ENCODE data around the gene PPP6R3. TPM values are rescaled to one million over a fixed set of nuclear protein-coding genes. Genes with fewer than 3 reads are reported as not detected.

The PPP6R3 gene
- total and polyA plus RNA-seq, 12 donors = 40.2 to 180 (median 89.0) TPM

DNA sequence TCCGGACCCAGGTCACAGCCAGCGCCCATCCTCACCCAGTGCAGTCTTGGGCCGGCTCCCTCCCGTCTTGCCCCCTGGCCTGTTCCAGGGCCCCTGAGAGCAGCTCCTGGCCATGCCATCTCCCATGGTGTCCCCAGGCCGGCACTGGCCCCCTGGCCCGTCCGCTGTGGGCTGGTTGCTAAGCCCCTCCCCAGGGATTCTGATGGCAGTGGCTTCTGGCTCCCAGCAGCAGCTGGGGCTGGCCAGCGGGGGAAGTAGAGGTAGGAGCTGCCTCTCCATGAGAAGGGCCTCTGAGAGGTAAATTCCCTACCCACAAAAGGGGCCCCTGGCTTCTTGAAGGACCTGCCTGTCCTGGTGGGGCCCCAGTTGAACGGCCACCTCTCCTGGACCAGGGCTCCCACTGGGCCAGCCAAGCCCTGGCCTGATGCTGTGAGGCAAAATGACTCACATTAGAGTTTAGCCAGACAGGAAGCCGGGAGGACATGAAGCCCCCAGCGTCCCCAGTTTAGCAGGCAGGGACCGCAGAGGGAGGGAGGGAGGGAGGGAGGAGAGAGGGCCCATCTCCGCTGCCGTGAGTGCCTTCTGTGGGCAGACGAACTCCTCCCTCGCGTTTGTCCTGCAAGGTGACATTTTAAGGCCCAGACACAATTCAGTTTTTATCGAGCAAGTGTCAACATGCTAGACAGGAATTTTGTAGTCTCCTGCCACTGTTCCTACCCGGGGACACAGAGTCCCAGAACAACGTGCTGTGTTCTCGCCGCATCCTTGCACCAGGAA lies 190.8 kb downstream of the PPP6R3 start:
- Histone ChIP-seq H3K36me3 (replicated peaks in 1 of 2) (no peaks in the 10 kb centered on the region), H3K27me3 (peaks cover 14% of the 10 kb centered on the region), H3K9me3 (replicated peaks in 1 of 3) (no peaks in the 10 kb centered on the region), H3K4me3 (no peak overlapping the region), H3K4me1 (replicated peaks in 1 of 2) (no peaks in the 10 kb centered on the region), H3K27ac (no peak overlapping the region)
- DNase-seq = no peak
- intact Hi-C loops (cut with DNase I) = no loop called here
- 66 to 80% (median 75%) methylated on average over 20 to 22 of the region's 22 CpGs for WGBS, 4 donors
- no peak for TF ChIP-seq POLR2A (IDR thresholded peaks at IDR 0.05)
- TF ChIP-seq, protein P1, sequence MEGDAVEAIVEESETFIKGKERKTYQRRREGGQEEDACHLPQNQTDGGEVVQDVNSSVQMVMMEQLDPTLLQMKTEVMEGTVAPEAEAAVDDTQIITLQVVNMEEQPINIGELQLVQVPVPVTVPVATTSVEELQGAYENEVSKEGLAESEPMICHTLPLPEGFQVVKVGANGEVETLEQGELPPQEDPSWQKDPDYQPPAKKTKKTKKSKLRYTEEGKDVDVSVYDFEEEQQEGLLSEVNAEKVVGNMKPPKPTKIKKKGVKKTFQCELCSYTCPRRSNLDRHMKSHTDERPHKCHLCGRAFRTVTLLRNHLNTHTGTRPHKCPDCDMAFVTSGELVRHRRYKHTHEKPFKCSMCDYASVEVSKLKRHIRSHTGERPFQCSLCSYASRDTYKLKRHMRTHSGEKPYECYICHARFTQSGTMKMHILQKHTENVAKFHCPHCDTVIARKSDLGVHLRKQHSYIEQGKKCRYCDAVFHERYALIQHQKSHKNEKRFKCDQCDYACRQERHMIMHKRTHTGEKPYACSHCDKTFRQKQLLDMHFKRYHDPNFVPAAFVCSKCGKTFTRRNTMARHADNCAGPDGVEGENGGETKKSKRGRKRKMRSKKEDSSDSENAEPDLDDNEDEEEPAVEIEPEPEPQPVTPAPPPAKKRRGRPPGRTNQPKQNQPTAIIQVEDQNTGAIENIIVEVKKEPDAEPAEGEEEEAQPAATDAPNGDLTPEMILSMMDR (IDR thresholded peaks at IDR 0.05) = no peak

DNA sequence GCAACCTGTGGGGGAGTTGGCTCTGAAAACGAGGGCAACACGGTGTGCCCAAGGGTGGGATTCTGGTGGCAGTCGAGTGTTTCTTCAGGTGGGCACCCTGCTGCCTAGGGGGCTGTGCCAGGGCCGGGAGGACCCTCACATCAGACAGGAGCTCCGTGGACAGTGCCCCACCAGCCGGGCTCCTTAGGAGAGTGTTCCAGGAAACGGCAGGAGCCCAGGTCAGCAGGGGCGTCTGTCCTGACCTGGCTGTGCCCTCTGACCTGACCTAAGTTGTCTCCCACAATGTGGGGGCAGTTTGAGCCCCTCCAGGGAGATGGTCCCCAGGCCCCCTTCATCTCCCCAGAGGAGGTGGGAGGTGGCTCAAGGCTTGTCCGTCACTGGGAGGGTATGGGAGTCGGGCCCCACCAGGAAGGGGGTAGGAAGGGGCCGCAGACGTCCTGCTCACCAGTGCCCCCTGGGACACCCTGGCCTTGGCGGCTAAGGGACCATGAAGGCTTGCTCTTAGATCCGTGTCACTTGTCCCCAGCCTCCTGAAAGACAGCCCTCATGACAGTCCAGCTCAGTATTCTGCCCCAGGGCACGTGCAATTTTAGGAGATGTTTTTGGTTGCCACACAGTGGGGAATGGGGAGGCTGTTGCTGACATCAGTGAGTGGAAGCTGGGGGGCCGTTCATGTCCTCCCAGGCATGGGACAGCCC lies 191.6 kb downstream of the PPP6R3 start:
- WGBS, 4 donors = 58 to 78% (median 70%) methylated on average over 7 to 16 of the region's 16 CpGs

DNA sequence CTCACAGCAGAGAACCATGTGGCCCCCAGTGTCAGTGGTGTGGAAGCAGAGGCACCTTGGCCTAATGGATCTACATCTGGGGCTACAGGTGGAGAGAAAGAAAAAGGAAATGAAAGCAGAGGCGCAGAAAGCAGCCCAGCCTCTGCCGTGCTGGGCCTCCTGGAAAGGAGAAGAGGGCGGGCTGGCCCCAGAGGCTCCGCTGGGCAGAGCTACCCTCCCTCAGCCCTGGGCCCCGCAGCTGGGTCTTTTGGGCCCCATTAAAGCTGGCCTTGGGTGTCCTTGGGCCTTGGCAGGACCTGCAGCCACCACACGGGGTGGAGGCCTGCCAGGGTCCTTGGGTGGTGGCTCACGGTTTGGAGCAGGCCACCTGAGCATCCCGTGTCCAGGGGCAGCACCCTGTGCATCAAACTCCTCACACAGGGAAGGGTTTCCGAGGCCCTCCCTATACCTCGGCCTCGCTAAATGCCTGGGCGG lies 192.2 kb downstream of the PPP6R3 start:
- Histone ChIP-seq H3K9me3 (replicated peaks in 1 of 3) (no peaks in the 10 kb centered on the region), H3K36me3 (replicated peaks in 1 of 2) (no peaks in the 10 kb centered on the region), H3K4me1 (replicated peaks in 1 of 2) (no peaks in the 10 kb centered on the region), H3K4me3 (no peak overlapping the region), H3K27ac (no peak overlapping the region), H3K27me3 (peaks cover 14% of the 10 kb centered on the region)
- WGBS, 4 donors = 67 to 77% (median 71%) methylated on average over 7 to 12 of the region's 12 CpGs
- DNase-seq = no peak
- TF ChIP-seq, protein P1 (IDR thresholded peaks at IDR 0.05) = no peak
- TF ChIP-seq POLR2A (IDR thresholded peaks at IDR 0.05) = no peak
- intact Hi-C loops (cut with DNase I) = no loop called here

More for the DNA sequence above, 191.6 kb downstream of the PPP6R3 start:
- no peaks in the 10 kb centered on the region for H3K9me3 ChIP-seq (replicated peaks in 1 of 3)
- TF ChIP-seq POLR2A (IDR thresholded peaks at IDR 0.05) = no peak
- TF ChIP-seq, protein P1 (IDR thresholded peaks at IDR 0.05) = no peak
- no peak overlapping the region for H3K27ac ChIP-seq
- no peak overlapping the region for H3K4me3 ChIP-seq
- H3K27me3 ChIP-seq = peaks cover 14% of the 10 kb centered on the region
- DNase-seq = no peak
- no peaks in the 10 kb centered on the region for H3K4me1 ChIP-seq (replicated peaks in 1 of 2)
- intact Hi-C loops (cut with DNase I) = no loop called here
- no peaks in the 10 kb centered on the region for H3K36me3 ChIP-seq (replicated peaks in 1 of 2)
